ENCODE results near the gene OPCML.

The OPCML gene

DNA sequence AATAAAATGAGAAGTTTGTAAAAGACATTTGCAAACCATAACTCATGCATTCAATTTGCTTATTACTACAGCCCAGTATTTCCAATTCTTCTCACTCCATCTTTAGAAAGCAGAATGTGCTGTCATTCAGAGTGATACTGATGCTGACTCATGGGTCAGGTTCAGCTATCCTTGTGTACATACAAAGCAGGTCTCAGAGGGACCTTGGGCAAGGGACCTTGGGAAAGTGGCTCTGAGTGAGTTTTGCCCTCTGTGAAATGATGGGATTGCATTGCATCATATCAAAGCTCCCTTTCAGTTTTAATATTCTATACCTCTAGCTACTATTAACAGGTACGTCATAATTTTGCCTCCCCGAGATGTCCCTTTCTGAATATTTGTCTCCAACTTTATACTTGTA, 848.7 kb downstream of the OPCML start:
- Mint-ChIP-seq H3K27ac (no peak overlapping the region), H3K4me3 (no peak overlapping the region), H3K4me1 (ENCODE audit: low read depth) (no peaks in the 10 kb centered on the region), H3K9me3 (no peaks in the 10 kb centered on the region), H3K36me3 (ENCODE audit: low read depth) (no peaks in the 10 kb centered on the region), H3K27me3 (no peaks in the 10 kb centered on the region)
- intact Hi-C loops (cut with micrococcal nuclease), result no loop called here

DNA sequence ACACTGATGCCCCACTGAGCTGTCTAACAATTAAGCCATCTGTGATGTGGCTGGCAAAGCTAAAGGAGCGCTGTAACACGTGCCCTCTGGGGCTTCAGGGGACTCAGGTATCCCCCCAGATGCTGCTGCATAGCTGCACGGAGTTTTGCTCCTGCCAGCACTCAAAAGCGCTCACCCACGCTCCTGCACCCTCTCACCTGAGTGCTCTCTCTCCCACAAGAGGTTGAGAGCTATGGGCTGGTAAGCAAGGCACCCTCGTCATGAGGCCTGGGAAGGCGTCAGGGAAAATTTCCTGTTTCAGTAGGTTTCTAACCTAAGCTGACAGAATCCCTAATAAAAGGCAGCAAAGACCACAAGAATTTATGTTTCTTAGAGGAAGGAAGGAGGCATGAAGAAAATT, 850.3 kb downstream of the OPCML start:
- no peaks in the 10 kb centered on the region for H3K9me3 Mint-ChIP-seq
- no peak overlapping the region for H3K27ac Mint-ChIP-seq
- H3K27me3 Mint-ChIP-seq, result no peaks in the 10 kb centered on the region
- no peaks in the 10 kb centered on the region for H3K4me1 Mint-ChIP-seq (ENCODE audit: low read depth)
- intact Hi-C loops (cut with micrococcal nuclease), result no loop called here
- H3K4me3 Mint-ChIP-seq, result no peak overlapping the region
- H3K36me3 Mint-ChIP-seq (ENCODE audit: low read depth), result no peaks in the 10 kb centered on the region

DNA sequence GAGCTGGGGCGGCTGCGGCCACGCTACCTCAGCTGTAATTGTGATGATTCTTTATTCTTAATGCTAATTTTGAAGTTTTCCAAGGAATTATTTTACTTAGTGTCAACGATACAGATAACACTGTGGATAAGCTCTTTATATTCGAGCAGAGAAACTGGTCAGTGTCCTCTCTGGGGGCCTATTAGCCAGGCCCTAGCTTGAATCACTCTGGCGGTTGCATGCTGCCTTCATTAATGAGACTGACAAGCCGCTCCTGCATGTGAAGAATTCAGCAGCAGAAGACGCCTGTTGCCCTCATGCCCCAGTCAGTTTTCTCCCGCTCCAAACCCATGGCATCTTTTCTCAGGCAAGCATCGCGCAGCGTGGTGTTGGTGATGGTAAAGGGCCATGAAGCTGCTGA, 851.7 kb downstream of the OPCML start:
- Mint-ChIP-seq H3K4me3 (no peak overlapping the region), H3K9me3 (no peaks in the 10 kb centered on the region), H3K27ac (no peak overlapping the region), H3K27me3 (no peaks in the 10 kb centered on the region), H3K36me3 (ENCODE audit: low read depth) (no peaks in the 10 kb centered on the region), H3K4me1 (ENCODE audit: low read depth) (no peaks in the 10 kb centered on the region)
- intact Hi-C loops (cut with micrococcal nuclease), result no loop called here

DNA sequence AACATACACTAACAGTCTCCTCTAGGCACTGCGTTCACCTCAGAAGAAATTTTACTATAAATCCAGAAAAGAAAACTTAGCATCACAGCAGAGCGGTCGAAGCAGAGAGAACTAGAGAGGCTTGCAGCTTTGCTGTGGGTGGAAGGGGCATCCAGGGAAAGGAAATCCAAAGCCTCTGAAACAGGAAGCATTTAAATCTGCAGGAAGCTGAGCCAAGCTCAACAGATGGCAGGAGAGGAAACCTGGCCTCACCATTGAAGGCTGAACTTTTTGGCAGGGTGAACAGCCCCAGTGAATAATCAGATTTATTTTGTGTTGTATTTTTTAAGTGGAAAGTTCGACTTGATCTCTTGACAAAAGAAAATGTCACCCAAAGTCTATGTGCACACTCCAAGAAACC, 858.1 kb downstream of the OPCML start:
- Mint-ChIP-seq H3K27me3 (no peaks in the 10 kb centered on the region), H3K36me3 (ENCODE audit: low read depth) (no peaks in the 10 kb centered on the region), H3K9me3 (no peaks in the 10 kb centered on the region), H3K4me1 (ENCODE audit: low read depth) (no peaks in the 10 kb centered on the region), H3K27ac (no peak overlapping the region), H3K4me3 (no peak overlapping the region)
- intact Hi-C loops (cut with micrococcal nuclease), result no loop called here

DNA sequence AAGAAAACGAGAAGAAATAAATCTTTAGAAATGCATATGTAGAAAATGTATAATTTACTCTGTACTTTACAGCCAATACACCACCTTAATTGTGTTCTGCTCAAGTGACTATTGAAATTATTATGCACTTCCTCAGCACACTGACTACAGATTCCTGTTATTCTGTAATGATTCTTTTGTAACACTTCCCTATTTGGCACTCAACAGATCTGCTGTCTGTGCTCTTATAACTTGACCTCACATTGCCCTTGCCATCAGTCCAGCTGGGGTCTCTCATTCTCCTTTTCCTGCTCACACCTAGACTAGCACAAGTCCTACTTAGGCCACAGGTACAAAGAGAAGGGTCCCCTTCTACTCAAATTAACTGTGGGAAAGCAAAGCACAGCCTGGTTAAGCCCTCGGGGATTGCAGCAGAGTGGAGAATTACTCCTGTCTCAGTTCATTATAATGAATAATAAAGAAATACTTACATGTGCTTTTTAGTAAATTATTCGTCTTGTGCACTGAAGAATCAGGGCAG, 860.4 kb downstream of the OPCML start:
- Mint-ChIP-seq H3K27me3 (no peaks in the 10 kb centered on the region), H3K9me3 (peaks cover 13% of the 10 kb centered on the region), H3K4me1 (ENCODE audit: low read depth) (no peaks in the 10 kb centered on the region), H3K27ac (no peak overlapping the region), H3K36me3 (ENCODE audit: low read depth) (no peaks in the 10 kb centered on the region), H3K4me3 (no peak overlapping the region)
- intact Hi-C loops (cut with micrococcal nuclease), result no loop called here

DNA sequence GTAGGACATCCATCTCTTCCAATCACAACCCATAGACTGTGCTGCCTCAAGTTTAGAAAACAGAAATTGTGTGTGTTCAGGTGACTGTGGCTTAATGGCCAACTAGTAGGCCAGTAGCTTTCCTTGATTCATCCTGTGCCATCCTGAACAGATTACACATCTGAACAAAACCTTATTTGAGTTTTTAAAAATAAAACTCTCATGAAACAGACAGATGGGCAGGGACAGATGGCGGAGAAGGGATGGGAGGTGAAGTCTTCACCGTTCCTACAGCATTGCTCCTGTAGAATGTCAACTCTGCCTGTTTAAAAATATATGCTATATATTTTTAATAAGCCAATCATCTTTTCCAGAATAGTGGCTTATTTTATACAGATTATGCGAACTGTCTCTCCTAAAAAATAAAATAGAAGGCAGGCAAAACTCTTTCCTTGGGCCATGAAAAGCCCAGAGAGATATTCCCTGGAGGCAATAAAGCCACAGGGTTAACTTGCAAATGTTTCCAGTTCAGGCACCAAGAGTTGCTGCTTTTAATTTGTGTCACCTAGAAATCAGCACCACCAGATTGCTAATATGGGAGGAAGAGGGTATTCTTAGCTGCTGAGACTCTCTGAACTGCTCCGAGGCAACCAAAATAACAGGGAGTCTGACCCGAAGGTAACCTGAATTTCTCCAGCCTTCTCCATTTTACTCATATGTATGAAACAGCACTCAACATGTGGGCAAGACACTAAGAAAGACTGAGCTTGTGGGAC, 861.2 kb downstream of the OPCML start:
- Mint-ChIP-seq H3K9me3 (peaks cover 14% of the 10 kb centered on the region), H3K4me3 (no peak overlapping the region), H3K36me3 (ENCODE audit: low read depth) (no peaks in the 10 kb centered on the region), H3K27me3 (no peaks in the 10 kb centered on the region), H3K27ac (no peak overlapping the region), H3K4me1 (ENCODE audit: low read depth) (no peaks in the 10 kb centered on the region)
- intact Hi-C loops (cut with micrococcal nuclease), result no loop called here

DNA sequence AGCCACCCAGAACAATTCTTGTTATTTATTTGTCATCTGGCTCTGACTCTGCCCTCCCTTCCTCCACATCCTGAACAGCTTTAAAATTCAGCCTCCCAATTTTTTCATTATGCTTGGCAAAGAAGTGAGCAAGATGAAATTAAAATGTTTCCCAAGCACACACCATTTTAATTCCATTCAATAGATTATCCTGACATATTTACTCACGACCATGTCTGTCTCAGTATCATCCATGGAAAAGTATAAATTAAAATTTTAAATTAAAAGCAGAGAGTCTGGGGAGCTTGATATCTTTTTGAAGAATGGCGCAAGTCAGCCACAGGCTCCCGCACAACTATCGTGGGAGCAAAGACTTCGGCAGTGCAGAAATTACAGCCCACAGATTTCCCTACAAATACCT, 862.4 kb downstream of the OPCML start:
- intact Hi-C loops (cut with micrococcal nuclease), result no loop called here
- Mint-ChIP-seq H3K27ac (no peak overlapping the region), H3K36me3 (ENCODE audit: low read depth) (no peaks in the 10 kb centered on the region), H3K27me3 (no peaks in the 10 kb centered on the region), H3K4me3 (no peak overlapping the region), H3K9me3 (peaks cover 23% of the 10 kb centered on the region), H3K4me1 (ENCODE audit: low read depth) (no peaks in the 10 kb centered on the region)

DNA sequence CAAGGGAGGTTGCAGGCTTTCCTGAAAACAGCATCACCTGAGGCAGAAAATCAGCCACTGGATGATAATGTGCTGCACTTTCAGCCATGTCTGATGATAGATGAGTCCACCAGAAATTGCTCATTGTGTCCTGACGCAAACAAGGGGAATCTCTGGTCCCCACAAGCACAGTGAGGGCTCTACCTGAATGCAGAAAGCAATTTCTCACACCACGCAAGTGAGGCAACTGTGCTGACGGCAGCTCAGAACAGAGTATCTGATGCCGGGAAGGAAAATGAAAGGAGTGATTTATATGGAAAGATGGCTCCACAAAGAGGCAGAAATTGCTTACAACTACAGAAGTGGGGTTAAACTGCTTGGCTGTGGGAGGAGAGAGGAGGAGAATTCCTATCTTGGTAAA, 867.1 kb downstream of the OPCML start:
- H3K9me3 Mint-ChIP-seq, result peaks cover 29% of the 10 kb centered on the region
- H3K4me1 Mint-ChIP-seq (ENCODE audit: low read depth), result no peaks in the 10 kb centered on the region
- intact Hi-C loops (cut with micrococcal nuclease), result no loop called here
- H3K27me3 Mint-ChIP-seq, result no peaks in the 10 kb centered on the region
- H3K27ac Mint-ChIP-seq, result no peak overlapping the region
- H3K36me3 Mint-ChIP-seq (ENCODE audit: low read depth), result no peaks in the 10 kb centered on the region
- no peak overlapping the region for H3K4me3 Mint-ChIP-seq

DNA sequence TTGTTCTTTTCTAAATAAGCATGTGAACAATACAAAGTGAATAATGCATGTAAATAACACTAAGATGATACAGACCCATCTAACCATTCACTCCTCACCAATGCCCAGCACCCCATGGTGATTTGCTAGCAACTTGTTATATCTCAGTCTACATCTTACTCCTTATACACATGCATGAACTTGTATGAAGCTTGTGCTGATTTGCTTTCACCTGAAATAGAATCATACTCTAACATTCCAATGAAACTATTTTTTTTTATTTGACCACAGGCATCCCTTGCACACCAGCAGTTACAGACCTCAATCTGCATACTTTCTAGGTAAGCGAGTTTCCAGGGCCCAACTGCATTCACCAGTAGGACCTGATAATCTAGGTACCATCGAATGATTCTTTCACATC, 873.6 kb downstream of the OPCML start:
- intact Hi-C loops (cut with micrococcal nuclease), result no loop called here
- H3K27ac Mint-ChIP-seq, result no peak overlapping the region
- H3K4me3 Mint-ChIP-seq, result no peak overlapping the region
- H3K9me3 Mint-ChIP-seq, result peaks cover 8% of the 10 kb centered on the region
- no peaks in the 10 kb centered on the region for H3K4me1 Mint-ChIP-seq (ENCODE audit: low read depth)
- H3K36me3 Mint-ChIP-seq (ENCODE audit: low read depth), result no peaks in the 10 kb centered on the region
- no peaks in the 10 kb centered on the region for H3K27me3 Mint-ChIP-seq

DNA sequence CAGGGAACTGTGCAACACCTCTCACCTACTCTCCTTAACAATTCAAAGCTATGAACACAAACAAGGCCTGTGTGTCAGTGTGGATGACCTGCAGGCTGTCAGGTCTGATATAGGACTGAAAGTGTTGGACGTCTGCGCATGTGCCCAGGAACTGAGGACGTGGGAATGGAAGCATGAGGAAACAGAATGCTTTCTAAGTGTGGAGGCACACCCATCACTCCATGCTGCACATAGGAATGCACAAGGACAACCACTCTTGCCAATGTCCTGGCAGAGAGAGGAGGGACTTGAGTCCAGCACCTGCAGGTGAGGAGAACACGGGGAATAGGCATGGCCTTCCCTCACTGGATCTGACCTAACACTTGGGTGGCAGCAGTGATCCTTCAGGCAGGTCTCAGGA, 874.3 kb downstream of the OPCML start:
- Mint-ChIP-seq H3K27ac (no peak overlapping the region), H3K4me3 (no peak overlapping the region), H3K27me3 (no peaks in the 10 kb centered on the region), H3K36me3 (ENCODE audit: low read depth) (no peaks in the 10 kb centered on the region), H3K9me3 (peaks cover 15% of the 10 kb centered on the region), H3K4me1 (ENCODE audit: low read depth) (no peaks in the 10 kb centered on the region)
- intact Hi-C loops (cut with micrococcal nuclease), result no loop called here

DNA sequence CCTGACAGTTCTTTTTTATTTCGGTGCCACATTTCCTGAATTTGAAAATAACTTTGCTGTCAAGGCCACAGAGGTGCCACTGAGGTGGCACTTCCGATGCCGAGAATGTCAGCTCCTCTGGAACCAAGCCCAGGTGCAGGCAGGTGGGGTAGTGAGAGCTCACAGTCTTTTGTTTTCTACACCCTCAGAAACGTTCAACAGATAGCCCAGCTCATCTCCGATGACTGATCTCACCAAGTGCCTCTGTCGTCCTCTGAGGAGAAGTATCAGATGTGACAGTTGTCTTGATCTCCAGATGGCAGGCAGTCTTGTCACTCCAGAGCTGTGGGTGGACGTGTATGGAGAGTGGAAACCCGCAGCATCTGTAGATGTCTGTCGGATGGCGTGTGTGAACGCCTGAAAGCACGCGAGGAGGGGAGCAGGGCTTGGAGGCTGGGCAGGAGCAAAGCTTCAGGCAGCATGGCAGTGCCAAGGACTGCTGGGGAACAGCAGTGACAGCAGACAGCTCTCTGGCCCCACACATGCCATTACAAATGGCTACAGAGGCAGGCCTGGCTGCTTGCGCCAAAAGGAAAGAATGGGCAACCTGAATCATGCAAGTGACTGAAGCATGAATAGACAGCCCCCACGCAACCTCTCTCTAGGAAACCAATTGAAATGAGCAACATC, 877.0 kb downstream of the OPCML start:
- Mint-ChIP-seq H3K36me3 (ENCODE audit: low read depth) (no peaks in the 10 kb centered on the region), H3K27me3 (no peaks in the 10 kb centered on the region), H3K27ac (no peak overlapping the region), H3K4me3 (no peak overlapping the region), H3K9me3 (peaks cover 17% of the 10 kb centered on the region), H3K4me1 (ENCODE audit: low read depth) (no peaks in the 10 kb centered on the region)
- intact Hi-C loops (cut with micrococcal nuclease), result no loop called here

DNA sequence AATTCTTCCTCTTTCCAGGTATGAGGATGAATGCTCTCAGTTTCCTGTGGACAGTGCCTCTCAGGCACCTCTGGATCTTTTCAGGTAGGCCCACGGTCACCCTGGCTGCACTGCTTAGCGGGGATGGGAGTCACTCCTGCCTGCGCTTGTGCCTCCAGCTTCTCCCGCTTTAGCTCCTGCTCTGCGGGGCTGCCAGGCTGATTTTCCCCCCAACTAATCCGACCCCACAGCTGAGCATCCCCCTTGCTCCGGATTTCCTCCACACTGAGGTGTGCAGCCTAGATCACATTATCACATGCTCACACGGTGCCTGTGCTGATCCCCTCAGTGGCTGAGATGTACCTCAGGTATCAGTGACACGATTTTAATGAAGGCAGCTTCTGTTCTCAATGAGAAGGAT, 879.1 kb downstream of the OPCML start:
- Mint-ChIP-seq H3K4me1 (ENCODE audit: low read depth) (no peaks in the 10 kb centered on the region), H3K27me3 (no peaks in the 10 kb centered on the region), H3K36me3 (ENCODE audit: low read depth) (no peaks in the 10 kb centered on the region), H3K27ac (no peak overlapping the region), H3K4me3 (no peak overlapping the region), H3K9me3 (peaks cover 17% of the 10 kb centered on the region)
- intact Hi-C loops (cut with micrococcal nuclease), result no loop called here

DNA sequence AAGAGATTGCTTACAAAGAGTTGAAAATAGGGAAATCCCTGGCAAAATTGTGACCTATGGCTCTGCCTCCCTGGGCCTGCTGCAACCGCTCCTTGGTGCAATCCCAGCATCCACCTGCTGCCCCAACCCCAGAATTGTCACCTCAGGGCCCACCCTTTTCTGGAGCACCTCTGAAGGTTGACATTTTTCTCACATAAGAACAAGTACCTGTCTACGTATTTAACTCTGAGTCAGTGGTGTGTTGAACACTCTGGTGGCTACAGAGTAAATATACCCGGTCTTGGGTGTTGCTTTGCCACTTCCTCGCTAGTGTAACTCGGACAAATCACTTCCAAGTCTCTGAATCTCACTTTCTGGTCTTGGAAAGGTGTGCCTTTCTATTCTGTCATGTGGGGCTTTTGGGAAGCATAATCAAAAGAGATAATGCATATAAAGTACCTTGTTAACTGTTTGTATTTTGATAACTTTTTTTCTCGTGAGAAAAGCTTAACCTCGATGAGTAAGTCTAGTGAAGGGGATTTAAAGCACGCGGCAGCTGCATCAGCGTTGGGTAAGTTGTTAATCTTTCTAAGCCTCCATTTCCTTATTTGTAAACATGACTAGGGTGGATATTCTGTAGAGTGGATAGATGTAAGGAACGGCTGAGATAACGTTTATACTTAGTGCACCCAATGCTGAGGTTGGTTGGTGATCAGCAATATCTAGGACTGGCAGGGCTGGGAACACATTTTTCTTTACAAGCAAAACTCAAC, 881.2 kb downstream of the OPCML start:
- no peaks in the 10 kb centered on the region for H3K27me3 Mint-ChIP-seq
- no peaks in the 10 kb centered on the region for H3K4me1 Mint-ChIP-seq (ENCODE audit: low read depth)
- H3K27ac Mint-ChIP-seq, result no peak overlapping the region
- no peak overlapping the region for H3K4me3 Mint-ChIP-seq
- H3K9me3 Mint-ChIP-seq, result peaks cover 24% of the 10 kb centered on the region
- intact Hi-C loops (cut with micrococcal nuclease), result no loop called here
- H3K36me3 Mint-ChIP-seq (ENCODE audit: low read depth), result no peaks in the 10 kb centered on the region

DNA sequence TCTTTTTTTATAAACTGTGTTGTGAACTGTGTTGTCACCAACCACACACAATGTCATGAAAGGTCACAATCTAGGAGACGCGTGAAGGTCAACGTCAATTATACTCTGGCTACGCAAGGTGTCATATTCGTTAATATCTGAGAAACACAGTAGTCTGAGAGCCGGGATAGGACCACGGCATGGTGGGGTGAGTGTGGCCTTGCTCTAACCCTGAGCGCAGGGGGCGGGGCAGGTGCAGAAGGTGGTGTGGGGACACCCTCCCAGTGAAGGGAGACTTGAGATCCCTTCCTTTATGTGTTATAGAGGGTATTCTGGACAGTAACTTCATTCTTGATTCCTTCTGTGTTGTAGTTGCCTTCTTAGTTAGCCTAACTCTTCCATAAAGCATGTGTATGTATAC, 883.0 kb downstream of the OPCML start:
- H3K9me3 Mint-ChIP-seq, result peaks cover 24% of the 10 kb centered on the region
- no peak overlapping the region for H3K27ac Mint-ChIP-seq
- H3K27me3 Mint-ChIP-seq, result no peaks in the 10 kb centered on the region
- no peaks in the 10 kb centered on the region for H3K36me3 Mint-ChIP-seq (ENCODE audit: low read depth)
- no peak overlapping the region for H3K4me3 Mint-ChIP-seq
- intact Hi-C loops (cut with micrococcal nuclease), result no loop called here
- no peaks in the 10 kb centered on the region for H3K4me1 Mint-ChIP-seq (ENCODE audit: low read depth)

Data from dendritic cell treated with granulocyte-macrophage colony-stimulating factor and Interleukin-4, amounts not matched to agents 40 ng/mL and 50 ng/mL, for 4 days (primary cell).